ENCODE measurements around the gene STUM.
"Not testable (repeated sequence)": the region's sequence is repeated elsewhere in the genome, so short reads cannot be mapped to it uniquely, and the experiment has no call there.

STUM gene

DNA sequence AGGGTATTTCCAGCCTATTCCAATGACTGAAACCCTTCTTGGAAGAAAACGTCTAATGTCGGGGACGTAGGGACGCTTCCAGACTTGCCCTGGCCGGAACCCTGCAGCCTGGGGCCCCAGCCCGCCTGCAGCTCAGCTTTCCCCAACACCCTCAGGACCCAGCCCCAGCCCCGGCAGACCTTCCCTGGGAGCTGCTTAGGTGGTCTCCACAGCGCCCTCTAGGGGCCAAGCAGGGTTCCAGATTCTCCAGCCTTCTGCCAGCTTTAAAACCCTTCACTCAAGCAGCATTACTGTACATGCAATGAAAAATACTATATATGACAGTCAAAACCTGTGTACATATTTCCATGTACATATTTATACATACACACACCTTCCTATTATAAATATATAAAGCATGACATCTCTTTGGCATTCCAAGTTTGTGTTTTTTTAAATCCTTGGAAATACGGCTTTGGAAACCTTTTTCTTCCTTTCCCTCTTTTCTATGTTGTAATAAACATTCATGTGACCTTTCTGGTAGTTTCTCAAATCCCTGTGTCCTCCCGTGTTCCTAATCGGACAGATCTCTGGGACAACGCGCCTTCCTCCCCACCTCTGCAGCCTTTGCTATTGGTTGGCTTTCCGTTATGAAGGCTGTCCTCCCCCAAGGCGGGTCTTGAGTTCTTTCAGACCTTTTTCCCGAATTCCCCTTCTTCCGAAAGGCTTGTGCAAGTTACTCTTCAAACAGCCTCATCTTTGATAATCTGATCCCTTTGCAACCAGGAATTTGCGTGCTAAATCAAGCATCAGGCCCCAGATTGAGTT lies 60.3 kb downstream of the STUM start:
- Histone ChIP-seq H3K27me3 (ENCODE audit: control insufficient read depth in 1 of 2, insufficient read depth in 2 of 2, low read length in 2 of 2) (no peaks in the 10 kb centered on the region), H3K9me3 (ENCODE audit: low read length) (no peaks in the 10 kb centered on the region), H3K4me1 (ENCODE audit: insufficient read depth, low read length) (peaks cover 21% of the 10 kb centered on the region), H3K4me3 (ENCODE audit: low read depth in 1 of 2, low read length in 2 of 2) (no peak overlapping the region), H3K36me3 (ENCODE audit: insufficient read depth, low read length) (no peaks in the 10 kb centered on the region), H3K9ac (ENCODE audit: low read length) (no peak overlapping the region), H3K27ac (ENCODE audit: low read depth, low read length) (no peak overlapping the region)

DNA sequence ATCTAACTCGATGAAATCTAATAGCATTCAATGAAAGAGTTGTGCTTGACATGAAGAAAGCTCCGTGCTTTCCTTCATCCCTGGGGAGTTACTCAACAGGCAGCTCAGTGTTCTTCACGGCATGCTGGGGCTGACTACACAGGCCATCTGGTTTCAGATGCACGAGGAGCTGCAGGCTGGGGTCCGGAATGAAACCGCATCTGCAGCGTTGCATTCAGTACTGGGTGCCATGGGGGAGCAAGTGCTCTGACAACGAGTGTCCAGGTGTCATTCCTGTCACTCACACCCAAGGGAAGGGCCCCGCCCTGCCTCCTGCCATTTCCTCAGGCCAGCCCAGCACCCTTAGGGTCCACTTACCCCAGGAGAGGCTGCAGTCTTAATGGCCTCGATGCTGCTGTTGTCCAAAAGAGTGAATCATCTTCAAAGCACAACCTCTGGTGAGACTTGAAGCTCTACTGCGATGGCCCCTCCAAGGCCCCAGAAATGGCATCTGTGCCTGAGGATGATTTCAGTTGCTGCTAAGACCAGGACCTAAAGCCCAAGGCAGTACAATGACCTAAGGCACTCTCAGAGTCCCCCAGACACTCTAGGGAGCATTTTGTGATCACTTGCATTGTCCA lies 61.4 kb downstream of the STUM start:
- Histone ChIP-seq H3K27me3 (ENCODE audit: control insufficient read depth in 1 of 2, insufficient read depth in 2 of 2, low read length in 2 of 2) (no peaks in the 10 kb centered on the region), H3K36me3 (ENCODE audit: insufficient read depth, low read length) (no peaks in the 10 kb centered on the region), H3K4me3 (ENCODE audit: low read depth in 1 of 2, low read length in 2 of 2) (no peak overlapping the region), H3K4me1 (ENCODE audit: insufficient read depth, low read length) (peaks cover 11% of the 10 kb centered on the region), H3K9me3 (ENCODE audit: low read length) (no peaks in the 10 kb centered on the region), H3K27ac (ENCODE audit: low read depth, low read length) (no peak overlapping the region), H3K9ac (ENCODE audit: low read length) (no peak overlapping the region)

DNA sequence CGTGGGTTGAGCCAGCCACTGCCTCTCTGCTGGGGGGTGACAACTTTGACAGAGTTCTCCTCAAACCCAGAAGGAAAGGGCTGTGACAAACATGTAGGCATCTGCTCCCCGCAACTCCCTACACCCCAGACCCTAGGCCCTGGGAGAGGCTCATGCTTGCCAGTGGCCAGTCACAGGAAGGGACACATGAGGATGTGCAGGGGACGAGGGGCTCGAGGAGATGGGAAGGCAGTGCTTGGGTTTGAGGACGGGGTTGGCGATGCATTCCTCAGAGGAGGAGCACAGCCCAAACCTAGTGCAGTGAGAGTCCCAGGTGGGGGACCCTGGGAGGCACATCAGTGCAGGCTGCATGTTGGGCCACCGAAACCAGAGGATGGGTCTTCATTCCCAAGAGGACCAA lies 62.1 kb downstream of the STUM start:
- Histone ChIP-seq H3K27ac (ENCODE audit: low read depth, low read length) (no peak overlapping the region), H3K27me3 (ENCODE audit: control insufficient read depth in 1 of 2, insufficient read depth in 2 of 2, low read length in 2 of 2) (no peaks in the 10 kb centered on the region), H3K9me3 (ENCODE audit: low read length) (no peaks in the 10 kb centered on the region), H3K4me1 (ENCODE audit: insufficient read depth, low read length) (peaks cover 9% of the 10 kb centered on the region), H3K9ac (ENCODE audit: low read length) (no peak overlapping the region), H3K36me3 (ENCODE audit: insufficient read depth, low read length) (no peaks in the 10 kb centered on the region), H3K4me3 (ENCODE audit: low read depth in 1 of 2, low read length in 2 of 2) (no peak overlapping the region)

DNA sequence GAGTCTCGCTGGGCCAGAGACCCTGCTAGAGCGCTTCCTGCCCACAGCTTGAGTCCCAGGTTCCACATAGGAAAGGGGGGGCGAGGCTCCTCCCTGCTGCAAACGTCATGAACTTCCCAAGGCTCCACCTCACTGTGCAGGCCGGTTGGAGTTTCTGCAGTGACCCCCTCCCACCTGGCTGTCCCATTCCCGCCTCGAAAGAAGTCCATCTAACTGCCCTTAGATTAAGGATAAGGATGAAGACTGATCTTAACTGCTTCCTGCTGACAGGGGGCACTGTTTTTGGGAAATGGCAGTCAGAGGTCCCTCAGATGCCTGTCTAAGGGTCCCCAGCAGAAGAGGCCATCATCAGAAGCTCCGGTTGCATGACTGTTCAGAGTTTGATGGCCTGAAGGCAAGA lies 62.7 kb downstream of the STUM start:
- no peaks in the 10 kb centered on the region for H3K9me3 ChIP-seq (ENCODE audit: low read length)
- H3K36me3 ChIP-seq (ENCODE audit: insufficient read depth, low read length): no peaks in the 10 kb centered on the region
- H3K4me1 ChIP-seq (ENCODE audit: insufficient read depth, low read length): peaks cover 6% of the 10 kb centered on the region
- H3K27me3 ChIP-seq (ENCODE audit: control insufficient read depth in 1 of 2, insufficient read depth in 2 of 2, low read length in 2 of 2): no peaks in the 10 kb centered on the region
- no peak overlapping the region for H3K4me3 ChIP-seq (ENCODE audit: low read depth in 1 of 2, low read length in 2 of 2)
- H3K27ac ChIP-seq (ENCODE audit: low read depth, low read length): no peak overlapping the region
- no peak overlapping the region for H3K9ac ChIP-seq (ENCODE audit: low read length)

DNA sequence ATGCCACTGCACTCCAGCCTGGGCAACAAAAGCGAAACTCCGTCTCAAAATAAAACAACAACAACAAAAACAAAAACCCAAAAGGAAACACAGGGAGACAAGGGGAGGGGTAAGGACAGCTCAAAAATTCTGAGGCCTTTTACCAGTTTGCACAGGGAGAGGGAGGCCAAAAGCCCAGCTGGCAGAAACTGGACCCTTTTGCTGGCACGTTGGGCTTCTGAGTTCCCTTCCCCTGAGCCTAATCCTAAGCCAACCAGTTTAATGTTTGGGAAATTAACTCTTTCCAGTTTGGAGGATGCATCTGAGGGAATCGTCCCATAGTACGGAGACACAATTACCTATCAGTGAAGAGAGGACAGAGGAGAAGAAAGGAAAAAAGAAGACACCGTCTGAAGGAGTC lies 63.4 kb downstream of the STUM start:
- H3K4me1 ChIP-seq (ENCODE audit: insufficient read depth, low read length); H3K36me3 ChIP-seq (ENCODE audit: insufficient read depth, low read length); H3K9me3 ChIP-seq (ENCODE audit: low read length); H3K9ac ChIP-seq (ENCODE audit: low read length); H3K4me3 ChIP-seq (ENCODE audit: low read depth in 1 of 2, low read length in 2 of 2); H3K27me3 ChIP-seq (ENCODE audit: control insufficient read depth in 1 of 2, insufficient read depth in 2 of 2, low read length in 2 of 2); H3K27ac ChIP-seq (ENCODE audit: low read depth, low read length): not testable (repeated sequence)

DNA sequence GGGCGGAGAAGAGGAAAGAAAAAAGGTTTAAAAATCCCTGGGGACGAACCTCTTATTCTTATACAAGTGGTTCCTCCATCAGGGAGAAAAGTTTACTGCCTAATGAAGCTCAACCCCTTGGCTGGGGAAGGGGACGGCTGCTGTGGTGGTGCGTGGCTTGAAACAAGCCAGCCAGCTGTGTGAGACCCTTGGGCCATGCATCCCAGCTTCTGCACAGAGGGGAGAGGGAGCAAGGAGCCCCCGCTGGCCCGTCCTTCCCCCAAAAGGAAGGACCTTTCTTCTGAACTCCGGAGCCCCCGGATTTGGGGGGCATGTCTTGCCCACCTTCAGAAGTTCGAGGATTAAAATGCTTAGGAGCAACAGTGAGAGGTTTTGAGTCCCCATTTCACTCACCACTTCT lies 67.3 kb downstream of the STUM start:
- H3K9me3 ChIP-seq (ENCODE audit: low read length): no peaks in the 10 kb centered on the region
- no peak overlapping the region for H3K9ac ChIP-seq (ENCODE audit: low read length)
- H3K27me3 ChIP-seq (ENCODE audit: control insufficient read depth in 1 of 2, insufficient read depth in 2 of 2, low read length in 2 of 2): no peaks in the 10 kb centered on the region
- H3K4me3 ChIP-seq (ENCODE audit: low read depth in 1 of 2, low read length in 2 of 2): no peak overlapping the region
- H3K36me3 ChIP-seq (ENCODE audit: insufficient read depth, low read length): no peaks in the 10 kb centered on the region
- no peak overlapping the region for H3K27ac ChIP-seq (ENCODE audit: low read depth, low read length)
- no peaks in the 10 kb centered on the region for H3K4me1 ChIP-seq (ENCODE audit: insufficient read depth, low read length)

DNA sequence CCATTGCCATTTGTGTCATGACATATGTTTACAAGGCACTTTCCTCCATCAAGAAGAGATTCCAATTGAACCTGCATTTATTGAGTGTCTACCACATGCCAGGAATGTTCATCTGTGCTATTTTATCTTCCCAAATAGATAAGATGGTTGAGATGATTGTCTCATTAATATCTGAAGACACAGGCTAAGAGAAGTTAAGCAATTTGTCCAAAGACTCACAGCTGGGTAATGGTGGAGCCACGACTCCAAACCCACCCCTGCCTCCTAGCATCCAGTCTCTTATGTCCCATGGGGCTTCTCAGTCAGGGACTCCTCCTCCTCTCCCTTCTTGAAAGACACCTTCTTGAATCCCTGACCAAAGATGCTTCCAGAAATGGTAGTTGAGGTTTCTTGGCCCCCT lies 68.1 kb downstream of the STUM start:
- H3K9me3 ChIP-seq (ENCODE audit: low read length): no peaks in the 10 kb centered on the region
- H3K9ac ChIP-seq (ENCODE audit: low read length): no peak overlapping the region
- no peaks in the 10 kb centered on the region for H3K4me1 ChIP-seq (ENCODE audit: insufficient read depth, low read length)
- H3K27me3 ChIP-seq (ENCODE audit: control insufficient read depth in 1 of 2, insufficient read depth in 2 of 2, low read length in 2 of 2): no peaks in the 10 kb centered on the region
- H3K36me3 ChIP-seq (ENCODE audit: insufficient read depth, low read length): no peaks in the 10 kb centered on the region
- no peak overlapping the region for H3K4me3 ChIP-seq (ENCODE audit: low read depth in 1 of 2, low read length in 2 of 2)
- no peak overlapping the region for H3K27ac ChIP-seq (ENCODE audit: low read depth, low read length)

DNA sequence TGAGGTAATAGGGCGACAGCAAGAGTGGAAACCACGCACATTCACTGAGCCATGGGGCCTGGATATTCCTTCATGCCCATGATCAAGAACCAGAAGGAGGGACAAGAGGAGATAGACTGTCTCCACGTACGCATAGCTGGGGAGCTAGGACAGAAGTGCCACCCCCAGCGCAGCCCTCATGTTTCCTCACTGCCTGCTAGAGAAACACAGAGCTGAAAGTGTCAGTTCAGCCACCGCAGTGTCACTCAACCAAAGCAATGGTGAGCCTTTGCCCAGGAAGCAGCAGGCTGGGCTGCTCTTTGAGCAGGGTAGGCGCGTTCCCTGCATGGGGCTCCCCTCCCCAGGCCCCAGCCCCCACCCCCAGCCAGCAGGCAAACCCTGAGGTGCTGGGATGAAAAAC lies 68.5 kb downstream of the STUM start:
- Histone ChIP-seq H3K9ac (ENCODE audit: low read length) (no peak overlapping the region), H3K36me3 (ENCODE audit: insufficient read depth, low read length) (no peaks in the 10 kb centered on the region), H3K27ac (ENCODE audit: low read depth, low read length) (no peak overlapping the region), H3K4me3 (ENCODE audit: low read depth in 1 of 2, low read length in 2 of 2) (no peak overlapping the region), H3K27me3 (ENCODE audit: control insufficient read depth in 1 of 2, insufficient read depth in 2 of 2, low read length in 2 of 2) (no peaks in the 10 kb centered on the region), H3K9me3 (ENCODE audit: low read length) (no peaks in the 10 kb centered on the region), H3K4me1 (ENCODE audit: insufficient read depth, low read length) (no peaks in the 10 kb centered on the region)

DNA sequence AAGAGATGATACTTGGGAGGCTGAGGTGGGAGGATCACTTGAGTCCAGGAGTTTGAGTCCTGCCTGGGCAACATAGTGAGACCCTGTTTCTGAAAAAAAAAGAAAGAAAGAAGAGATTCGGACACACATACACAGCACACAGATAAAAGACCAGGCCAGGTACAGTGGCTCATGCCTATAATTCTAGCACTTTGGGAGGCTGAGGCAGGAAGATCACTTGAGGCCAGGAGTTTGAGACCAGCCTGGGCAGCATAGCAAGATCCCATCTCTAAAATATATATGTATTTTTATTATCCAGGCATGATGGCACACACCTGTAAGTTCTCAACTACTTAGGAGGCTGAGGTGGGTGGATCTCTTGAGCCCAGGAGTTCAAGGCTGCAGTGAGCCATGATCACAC lies 69.2 kb downstream of the STUM start:
- H3K27ac ChIP-seq (ENCODE audit: low read depth, low read length); H3K9ac ChIP-seq (ENCODE audit: low read length); H3K4me3 ChIP-seq (ENCODE audit: low read depth in 1 of 2, low read length in 2 of 2); H3K9me3 ChIP-seq (ENCODE audit: low read length); H3K36me3 ChIP-seq (ENCODE audit: insufficient read depth, low read length); H3K27me3 ChIP-seq (ENCODE audit: control insufficient read depth in 1 of 2, insufficient read depth in 2 of 2, low read length in 2 of 2); H3K4me1 ChIP-seq (ENCODE audit: insufficient read depth, low read length): not testable (repeated sequence)

DNA sequence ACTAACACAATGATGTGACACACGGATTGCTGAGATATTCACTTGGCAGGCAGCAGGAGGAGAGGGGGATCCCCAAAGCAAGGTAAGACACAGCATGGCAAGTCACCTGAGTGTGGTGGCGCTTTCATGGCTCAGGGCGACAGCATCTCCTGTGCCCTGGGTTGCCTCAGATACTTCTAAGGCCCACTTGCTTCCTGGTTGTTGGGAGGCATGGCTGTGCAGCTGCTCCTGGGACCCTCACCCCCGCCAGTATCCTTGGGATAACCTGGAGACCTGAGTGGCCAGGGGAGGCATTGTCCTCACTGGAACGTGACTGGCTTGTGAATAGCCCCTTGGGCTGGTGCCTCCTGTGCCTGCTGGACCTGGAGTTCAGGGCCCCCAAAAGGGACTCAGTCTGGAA lies 69.8 kb downstream of the STUM start:
- Histone ChIP-seq H3K27ac (ENCODE audit: low read depth, low read length) (no peak overlapping the region), H3K4me1 (ENCODE audit: insufficient read depth, low read length) (no peaks in the 10 kb centered on the region), H3K9me3 (ENCODE audit: low read length) (no peaks in the 10 kb centered on the region), H3K36me3 (ENCODE audit: insufficient read depth, low read length) (no peaks in the 10 kb centered on the region), H3K27me3 (ENCODE audit: control insufficient read depth in 1 of 2, insufficient read depth in 2 of 2, low read length in 2 of 2) (no peaks in the 10 kb centered on the region), H3K9ac (ENCODE audit: low read length) (no peak overlapping the region), H3K4me3 (ENCODE audit: low read depth in 1 of 2, low read length in 2 of 2) (no peak overlapping the region)

DNA sequence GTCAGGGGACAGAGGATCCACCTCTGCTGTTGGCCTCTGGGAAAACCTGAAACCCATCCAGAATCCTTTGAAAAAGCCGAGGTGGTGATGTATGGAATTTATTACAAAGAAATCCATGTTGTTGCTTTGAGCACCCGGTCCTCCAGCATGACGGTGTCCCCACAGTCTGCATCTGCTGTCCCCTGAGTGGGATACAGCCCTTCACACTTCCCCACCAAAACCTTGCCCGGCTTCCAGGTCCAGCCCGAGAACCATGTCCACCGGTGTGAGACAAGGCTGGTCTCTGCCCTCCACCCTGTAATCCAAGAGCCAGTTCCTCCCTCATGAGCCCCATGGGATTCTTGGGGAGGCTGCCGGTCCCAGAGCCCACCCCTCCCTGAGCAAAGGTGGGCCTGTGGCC lies 70.5 kb downstream of the STUM start:
- Histone ChIP-seq H3K36me3 (ENCODE audit: insufficient read depth, low read length) (no peaks in the 10 kb centered on the region), H3K27ac (ENCODE audit: low read depth, low read length) (no peak overlapping the region), H3K9ac (ENCODE audit: low read length) (no peak overlapping the region), H3K27me3 (ENCODE audit: control insufficient read depth in 1 of 2, insufficient read depth in 2 of 2, low read length in 2 of 2) (no peaks in the 10 kb centered on the region), H3K4me3 (ENCODE audit: low read depth in 1 of 2, low read length in 2 of 2) (no peak overlapping the region), H3K9me3 (ENCODE audit: low read length) (no peaks in the 10 kb centered on the region), H3K4me1 (ENCODE audit: insufficient read depth, low read length) (no peaks in the 10 kb centered on the region)

DNA sequence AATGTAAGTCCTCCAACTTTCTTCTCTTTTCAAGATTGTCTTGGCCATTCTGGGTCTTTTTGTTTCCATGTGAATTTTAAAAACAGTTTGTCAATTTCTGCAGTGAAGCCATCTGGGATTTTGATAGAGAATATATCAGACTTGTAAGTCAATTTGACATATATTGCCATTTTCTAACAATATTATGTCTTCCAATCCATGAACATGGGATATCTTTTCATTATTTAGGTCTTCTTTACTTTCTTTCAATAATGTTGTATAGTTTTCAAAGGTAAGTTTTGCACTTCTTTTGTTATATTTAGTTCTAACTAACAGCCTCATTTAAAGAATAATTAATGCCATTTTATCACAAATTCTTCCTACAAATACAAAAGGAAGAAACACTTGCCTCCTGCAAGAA lies 73.4 kb downstream of the STUM start:
- no peak overlapping the region for H3K27ac ChIP-seq (ENCODE audit: low read depth, low read length)
- H3K9ac ChIP-seq (ENCODE audit: low read length): no peak overlapping the region
- H3K36me3 ChIP-seq (ENCODE audit: insufficient read depth, low read length): no peaks in the 10 kb centered on the region
- no peak overlapping the region for H3K4me3 ChIP-seq (ENCODE audit: low read depth in 1 of 2, low read length in 2 of 2)
- H3K27me3 ChIP-seq (ENCODE audit: control insufficient read depth in 1 of 2, insufficient read depth in 2 of 2, low read length in 2 of 2): no peaks in the 10 kb centered on the region
- H3K4me1 ChIP-seq (ENCODE audit: insufficient read depth, low read length): peaks cover 12% of the 10 kb centered on the region
- no peaks in the 10 kb centered on the region for H3K9me3 ChIP-seq (ENCODE audit: low read length)

All from muscle layer of colon (tissue), 2 donors.